Measurements from ENCODE around the gene C19orf44. TPM values are rescaled to one million over a fixed set of nuclear protein-coding genes. Genes with fewer than 3 reads are reported as not detected.
A peak's percentile ranks its signal among the peaks of the same experiment; 100 is the strongest.
"Not testable (repeated sequence)": the region's sequence is repeated elsewhere in the genome, so short reads cannot be mapped to it uniquely, and the experiment has no call there.

The C19orf44 gene
- polyA plus RNA-seq, 1 donor (not counting 4 experiments of a cell fraction or from before 2014, with no cell fraction given) = 2.7 TPM

DNA sequence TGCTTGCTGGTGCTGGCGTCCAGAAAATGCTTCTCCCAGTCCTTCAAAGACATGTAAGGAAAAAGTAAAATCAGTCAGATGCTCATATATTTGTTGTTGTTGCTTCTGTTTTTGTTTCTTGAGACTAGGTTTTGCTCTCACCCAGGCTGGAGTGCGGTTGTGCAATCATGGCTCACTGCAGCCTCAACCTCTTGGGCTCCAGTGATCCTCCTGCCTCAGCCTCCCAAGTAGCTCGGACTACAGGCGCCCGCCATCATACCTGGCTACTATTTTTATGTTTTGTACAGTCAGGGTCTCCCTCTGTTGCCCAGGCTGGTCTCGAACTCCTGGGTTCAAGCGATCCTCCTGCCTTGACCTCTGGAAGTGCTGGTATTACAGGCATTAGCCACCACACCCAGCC lies 13.4 kb upstream of the C19orf44 start:
- DNase-seq (ENCODE audit: low read depth, low spot score) (no peak), FAIRE-seq (no peak)
- H2AFZ ChIP-seq (ENCODE audit: control insufficient read depth, low read length) = no peak overlapping the region
- H3K36me3 ChIP-seq (ENCODE audit: control insufficient read depth in 2 of 2, extremely low read depth in 1 of 2, insufficient read depth in 2 of 2, low read length in 2 of 2) = no peaks in the 10 kb centered on the region
- H3K9ac ChIP-seq (ENCODE audit: control insufficient read depth, extremely low read depth, insufficient read depth, low read length) = no peak overlapping the region
- H3K27me3 ChIP-seq (ENCODE audit: control insufficient read depth, extremely low read depth, insufficient read depth, low read length) = no peaks in the 10 kb centered on the region
- TF ChIP-seq, protein P1, sequence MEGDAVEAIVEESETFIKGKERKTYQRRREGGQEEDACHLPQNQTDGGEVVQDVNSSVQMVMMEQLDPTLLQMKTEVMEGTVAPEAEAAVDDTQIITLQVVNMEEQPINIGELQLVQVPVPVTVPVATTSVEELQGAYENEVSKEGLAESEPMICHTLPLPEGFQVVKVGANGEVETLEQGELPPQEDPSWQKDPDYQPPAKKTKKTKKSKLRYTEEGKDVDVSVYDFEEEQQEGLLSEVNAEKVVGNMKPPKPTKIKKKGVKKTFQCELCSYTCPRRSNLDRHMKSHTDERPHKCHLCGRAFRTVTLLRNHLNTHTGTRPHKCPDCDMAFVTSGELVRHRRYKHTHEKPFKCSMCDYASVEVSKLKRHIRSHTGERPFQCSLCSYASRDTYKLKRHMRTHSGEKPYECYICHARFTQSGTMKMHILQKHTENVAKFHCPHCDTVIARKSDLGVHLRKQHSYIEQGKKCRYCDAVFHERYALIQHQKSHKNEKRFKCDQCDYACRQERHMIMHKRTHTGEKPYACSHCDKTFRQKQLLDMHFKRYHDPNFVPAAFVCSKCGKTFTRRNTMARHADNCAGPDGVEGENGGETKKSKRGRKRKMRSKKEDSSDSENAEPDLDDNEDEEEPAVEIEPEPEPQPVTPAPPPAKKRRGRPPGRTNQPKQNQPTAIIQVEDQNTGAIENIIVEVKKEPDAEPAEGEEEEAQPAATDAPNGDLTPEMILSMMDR (optimal IDR thresholded peaks at IDR 0.05 in 1 of 3, IDR thresholded peaks at IDR 0.05 in 1 of 3, conservative IDR thresholded peaks at IDR 0.05 in 1 of 3; ENCODE audit: extremely low read depth in 1 of 3, insufficient read depth in 2 of 3, low read length in 3 of 3) = no peak
- TF ChIP-seq EZH2 (IDR thresholded peaks at IDR 0.05; ENCODE audit: low read length) = no peak
- H4K20me1 ChIP-seq (ENCODE audit: control insufficient read depth, extremely low read depth, insufficient read depth, low read length) = no peaks in the 10 kb centered on the region
- no peak overlapping the region for H3K4me2 ChIP-seq (ENCODE audit: control insufficient read depth, extremely low read depth, insufficient read depth, low read depth, low read length)
- H3K9me3 ChIP-seq (ENCODE audit: control insufficient read depth, low read depth, low read length) = no peaks in the 10 kb centered on the region
- H3K79me2 ChIP-seq (ENCODE audit: control insufficient read depth, insufficient read depth, low read length) = no peaks in the 10 kb centered on the region
- no peaks in the 10 kb centered on the region for H3K9me1 ChIP-seq (ENCODE audit: control insufficient read depth, extremely low read depth, insufficient read depth, low read length)
- no peak overlapping the region for H3K27ac ChIP-seq (ENCODE audit: control insufficient read depth, insufficient read depth, low read length)
- no peaks in the 10 kb centered on the region for H3K4me1 ChIP-seq (ENCODE audit: control insufficient read depth, extremely low read depth, insufficient read depth, low read length)
- dilution Hi-C loops (cut with MboI; ENCODE audit: extremely low pct_ligation_motif_present, low sequenced_read_pairs) = no loop called here
- H3K4me3 ChIP-seq (ENCODE audit: control insufficient read depth in 2 of 3, extremely low read depth in 1 of 3, insufficient read depth in 2 of 3, low read depth in 1 of 3, low read length in 3 of 3) = no peak overlapping the region

DNA sequence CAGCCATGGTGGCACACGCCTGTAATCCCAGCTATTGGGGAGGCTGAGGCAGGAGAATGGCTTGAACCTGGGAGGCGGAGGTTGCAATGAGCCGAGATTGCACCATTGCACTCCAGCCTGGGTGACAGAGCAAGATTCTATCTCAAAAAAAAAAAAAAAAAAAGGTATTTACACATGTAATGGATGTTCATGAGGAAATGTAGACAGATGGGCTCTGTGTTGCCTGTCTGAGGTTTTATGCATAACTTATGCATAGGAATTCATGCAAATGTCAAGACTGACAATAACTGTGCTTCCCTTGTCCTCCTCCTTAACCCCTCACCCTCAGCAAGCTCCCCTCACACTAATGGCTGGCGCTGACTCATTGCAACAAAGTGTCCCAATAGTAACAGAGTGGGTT lies 9.7 kb upstream of the C19orf44 start:
- H3K36me3 ChIP-seq (ENCODE audit: control insufficient read depth in 2 of 2, extremely low read depth in 1 of 2, insufficient read depth in 2 of 2, low read length in 2 of 2); H3K79me2 ChIP-seq (ENCODE audit: control insufficient read depth, insufficient read depth, low read length); H3K9me3 ChIP-seq (ENCODE audit: control insufficient read depth, low read depth, low read length); dilution Hi-C loops (cut with MboI; ENCODE audit: extremely low pct_ligation_motif_present, low sequenced_read_pairs); H3K9me1 ChIP-seq (ENCODE audit: control insufficient read depth, extremely low read depth, insufficient read depth, low read length); H3K27me3 ChIP-seq (ENCODE audit: control insufficient read depth, extremely low read depth, insufficient read depth, low read length); H3K4me1 ChIP-seq (ENCODE audit: control insufficient read depth, extremely low read depth, insufficient read depth, low read length); DNase-seq (ENCODE audit: low read depth, low spot score); FAIRE-seq; H3K4me3 ChIP-seq (ENCODE audit: control insufficient read depth in 2 of 3, extremely low read depth in 1 of 3, insufficient read depth in 2 of 3, low read depth in 1 of 3, low read length in 3 of 3); H3K9ac ChIP-seq (ENCODE audit: control insufficient read depth, extremely low read depth, insufficient read depth, low read length); H3K4me2 ChIP-seq (ENCODE audit: control insufficient read depth, extremely low read depth, insufficient read depth, low read depth, low read length); H3K27ac ChIP-seq (ENCODE audit: control insufficient read depth, insufficient read depth, low read length); H4K20me1 ChIP-seq (ENCODE audit: control insufficient read depth, extremely low read depth, insufficient read depth, low read length); H2AFZ ChIP-seq (ENCODE audit: control insufficient read depth, low read length): not testable (repeated sequence)

DNA sequence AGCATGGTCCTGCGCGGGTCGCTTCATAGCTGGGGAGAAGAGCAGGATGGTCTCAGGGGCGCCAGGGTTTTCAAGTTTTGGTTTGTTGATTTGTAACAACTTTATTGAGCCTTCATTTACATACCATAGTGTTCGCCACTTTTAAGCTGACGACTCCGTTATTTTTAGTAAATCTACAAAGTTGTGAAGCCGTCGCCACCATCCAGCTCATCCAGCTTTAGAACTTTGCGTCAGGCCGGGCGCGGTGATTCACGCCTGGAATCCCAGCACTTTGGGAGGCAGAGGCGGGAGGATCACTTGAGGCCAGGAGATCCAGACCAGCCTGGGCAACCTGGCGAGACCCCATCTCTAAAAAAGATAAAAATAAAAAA lies 404 bp downstream of the C19orf44 start:
- peaks cover 5% of the 10 kb centered on the region for H3K4me1 ChIP-seq (ENCODE audit: control insufficient read depth, extremely low read depth, insufficient read depth, low read length)
- H3K36me3 ChIP-seq (ENCODE audit: control insufficient read depth in 2 of 2, extremely low read depth in 1 of 2, insufficient read depth in 2 of 2, low read length in 2 of 2) = peaks cover 0 to 4% of the 10 kb centered on the region in 2 experiments
- H3K27me3 ChIP-seq (ENCODE audit: control insufficient read depth, extremely low read depth, insufficient read depth, low read length) = no peaks in the 10 kb centered on the region
- H3K27ac ChIP-seq (ENCODE audit: control insufficient read depth, insufficient read depth, low read length) = peak overlapping the region; percentile 66
- DNase-seq (ENCODE audit: low read depth, low spot score) (no peak), FAIRE-seq (no peak)
- no peaks in the 10 kb centered on the region for H3K9me1 ChIP-seq (ENCODE audit: control insufficient read depth, extremely low read depth, insufficient read depth, low read length)
- peak overlapping the region; percentile 67 for H3K9ac ChIP-seq (ENCODE audit: control insufficient read depth, extremely low read depth, insufficient read depth, low read length)
- dilution Hi-C loops (cut with MboI; ENCODE audit: extremely low pct_ligation_motif_present, low sequenced_read_pairs) = no loop called here
- H3K9me3 ChIP-seq (ENCODE audit: control insufficient read depth, low read depth, low read length) = no peaks in the 10 kb centered on the region
- H3K4me2 ChIP-seq (ENCODE audit: control insufficient read depth, extremely low read depth, insufficient read depth, low read depth, low read length) = peak overlapping the region; percentile 87
- peak overlapping the region; percentile 97 for H2AFZ ChIP-seq (ENCODE audit: control insufficient read depth, low read length)
- H3K79me2 ChIP-seq (ENCODE audit: control insufficient read depth, insufficient read depth, low read length) = peaks cover 13% of the 10 kb centered on the region
- peak overlapping the region; percentile 68 to 92 (median 84) for H3K4me3 ChIP-seq (ENCODE audit: control insufficient read depth in 2 of 3, extremely low read depth in 1 of 3, insufficient read depth in 2 of 3, low read depth in 1 of 3, low read length in 3 of 3)
- H4K20me1 ChIP-seq (ENCODE audit: control insufficient read depth, extremely low read depth, insufficient read depth, low read length) = no peaks in the 10 kb centered on the region
- no peak for TF ChIP-seq EZH2 (IDR thresholded peaks at IDR 0.05; ENCODE audit: low read length)
- TF ChIP-seq, protein P1 (optimal IDR thresholded peaks at IDR 0.05 in 1 of 3, IDR thresholded peaks at IDR 0.05 in 1 of 3, conservative IDR thresholded peaks at IDR 0.05 in 1 of 3; ENCODE audit: extremely low read depth in 1 of 3, insufficient read depth in 2 of 3, low read length in 3 of 3) = no peak
